GM21528 (cell line): Measurements from ENCODE around the gene UGT2B17.

Source experiments
- ATAC-seq: cut with Tn5 transposase; IDR thresholded peaks from one replicate; pipeline ENCODE4 v1.9.1; 2021; ENCODE audit warnings: mild to moderate bottlenecking, moderate library complexity; ENCODE audit not compliant: unreplicated experiment, low FRiP score

The UGT2B17 gene

GRCh38 chr4:68490826-68491457 lies 85.2 kb downstream of the UGT2B17 start:
- no peak for ATAC-seq

- no peak for ATAC-seq
These were observed 86.8 kb downstream of the UGT2B17 start for GRCh38 chr4:68489338-68489737.
